H9 (cell line): Measurements from ENCODE around the gene ZMAT5. TPM values are rescaled to one million over a fixed set of nuclear protein-coding genes. Genes with fewer than 3 reads are reported as not detected.

Source experiments
- DNase-seq: peaks from one replicate; pipeline ENCODE4 v3.0.0-alpha.2; 2017
- H2AFZ ChIP-seq: one replicate; pipeline ENCODE4 v1.6.1; 2013; ENCODE audit warnings: mild to moderate bottlenecking, low read length, control low read depth, moderate library complexity
- H2AK5ac ChIP-seq: 2 replicates; pipeline ENCODE4 v1.6.1; 2013; ENCODE audit warnings: low read length, control low read depth, mixed read lengths; ENCODE audit not compliant: insufficient read length
- H2BK120ac ChIP-seq: one replicate; pipeline ENCODE4 v1.6.1; 2013; ENCODE audit warnings: low read depth, mild to moderate bottlenecking, low read length, control low read depth, inconsistent platforms; ENCODE audit not compliant: poor library complexity, severe bottlenecking
- H2BK12ac ChIP-seq: 2 replicates; pipeline ENCODE4 v1.6.1; 2013; ENCODE audit warnings: low read length, control low read depth, mixed read lengths, low read depth; ENCODE audit not compliant: insufficient read length
- H2BK15ac ChIP-seq: 2 replicates; pipeline ENCODE4 v1.6.1; 2013; ENCODE audit warnings: low read depth, low read length, control low read depth
- H2BK20ac ChIP-seq: one replicate; pipeline ENCODE4 v1.6.1; 2013; ENCODE audit warnings: low read depth, mild to moderate bottlenecking, low read length, control low read depth, inconsistent platforms; ENCODE audit not compliant: poor library complexity, severe bottlenecking
- H2BK5ac ChIP-seq: 2 replicates; pipeline ENCODE4 v1.6.1; 2013; ENCODE audit warnings: low read length, control low read depth, mixed read lengths; ENCODE audit not compliant: insufficient read length
- H3K14ac ChIP-seq: 2 replicates; pipeline ENCODE4 v1.6.1; 2013; ENCODE audit warnings: low read length, control low read depth; ENCODE audit not compliant: insufficient read depth
- H3K18ac ChIP-seq: 2 replicates; pipeline ENCODE4 v1.6.1; 2013; ENCODE audit warnings: low read depth, mild to moderate bottlenecking, mixed read lengths, low read length, control low read depth; ENCODE audit not compliant: insufficient read length
- H3K23ac ChIP-seq: 2 replicates; pipeline ENCODE4 v1.6.1; 2013; ENCODE audit warnings: low read length, control low read depth, mixed read lengths, low read depth; ENCODE audit not compliant: insufficient read length
- H3K23me2 ChIP-seq: 2 replicates; pipeline ENCODE4 v1.6.1; 2013; ENCODE audit warnings: low read depth, mild to moderate bottlenecking, mixed read lengths, low read length, control low read depth; ENCODE audit not compliant: insufficient read length, poor library complexity, severe bottlenecking
- H3K27ac ChIP-seq: 2 replicates; pipeline ENCODE4 v1.5.1; 2013; ENCODE audit warnings: low read length, control low read depth, mixed read lengths, low read depth; ENCODE audit not compliant: insufficient read length
- H3K27me3 ChIP-seq: 2 replicates; pipeline ENCODE4 v1.6.1; 2013; ENCODE audit warnings: low read length, control low read depth, inconsistent platforms; ENCODE audit not compliant: insufficient read depth
- H3K4ac ChIP-seq: 2 replicates; pipeline ENCODE4 v1.6.1; 2013; ENCODE audit warnings: low read depth, mild to moderate bottlenecking, control low read depth, inconsistent platforms, low read length, moderate library complexity
- H3K4me1 ChIP-seq: 2 replicates; pipeline ENCODE4 v1.6.1; 2013; ENCODE audit warnings: low read length, control low read depth, inconsistent platforms; ENCODE audit not compliant: insufficient read depth
- H3K4me2 ChIP-seq: 2 replicates; pipeline ENCODE4 v1.6.1; 2013; ENCODE audit warnings: low read length, control low read depth, mixed read lengths; ENCODE audit not compliant: insufficient read length, insufficient read depth
- H3K56ac ChIP-seq: 2 replicates; pipeline ENCODE4 v1.6.1; 2013; ENCODE audit warnings: low read depth, mild to moderate bottlenecking, mixed read lengths, low read length, control low read depth; ENCODE audit not compliant: insufficient read length
- H3K79me1 ChIP-seq: 2 replicates; pipeline ENCODE4 v1.6.1; 2013; ENCODE audit warnings: low read depth, mild to moderate bottlenecking, moderate library complexity, low read length, control low read depth, inconsistent platforms; ENCODE audit not compliant: insufficient read depth, poor library complexity, severe bottlenecking
- H3K79me2 ChIP-seq: 2 replicates; pipeline ENCODE4 v1.6.1; 2013; ENCODE audit warnings: low read length, control low read depth, inconsistent platforms; ENCODE audit not compliant: insufficient read depth
- H3K9ac ChIP-seq: 2 replicates; pipeline ENCODE4 v1.6.1; 2013; ENCODE audit warnings: low read length, control low read depth, mixed read lengths; ENCODE audit not compliant: insufficient read length; ENCODE audit errors: extremely low read depth
- H3K9me3 ChIP-seq: one replicate; pipeline ENCODE4 v1.6.1; 2013; ENCODE audit warnings: low read depth, low read length, inconsistent platforms; ENCODE audit not compliant: control insufficient read depth
- H3T11ph ChIP-seq: one replicate; pipeline ENCODE4 v1.6.1; 2013; ENCODE audit warnings: mild to moderate bottlenecking, low read length, control low read depth, inconsistent platforms
- H4K20me1 ChIP-seq: one replicate; pipeline ENCODE4 v1.6.1; 2013; ENCODE audit not compliant: control insufficient read depth, insufficient read length, insufficient read depth
- H4K5ac ChIP-seq: 2 replicates; pipeline ENCODE4 v1.6.1; 2013; ENCODE audit warnings: low read depth, mild to moderate bottlenecking, mixed read lengths, low read length, control low read depth; ENCODE audit not compliant: insufficient read length
- H4K8ac ChIP-seq: replicated peaks from 2 replicates; pipeline ENCODE4 v1.6.1; 2013; ENCODE audit warnings: low read length, control low read depth, mixed read lengths, low read depth; ENCODE audit not compliant: insufficient read length
- H4K91ac ChIP-seq: 2 replicates; pipeline ENCODE4 v1.6.1; 2013; ENCODE audit warnings: low read depth, mild to moderate bottlenecking, moderate library complexity, mixed read lengths, low read length, control low read depth; ENCODE audit not compliant: insufficient read length
- H3K27ac Mint-ChIP-seq, 3 experiments: 2 replicates in 2 of 3; 3 replicates in 1 of 3; pipeline ENCODE4 v1.8.0; 2020 to 2021; ENCODE audit warnings: mixed read lengths in 3 of 3, mild to moderate bottlenecking in 1 of 3, moderate library complexity in 1 of 3
- H3K27me3 Mint-ChIP-seq: 2 replicates; pipeline ENCODE4 v1.8.0; 2021; ENCODE audit warnings: low read depth, mild to moderate bottlenecking, moderate library complexity, mixed read lengths
- H3K36me3 Mint-ChIP-seq, 3 experiments: 2 replicates in 2 of 3; 3 replicates in 1 of 3; pipeline ENCODE4 v1.8.0; 2020 to 2021; ENCODE audit warnings: low read depth in 3 of 3, mixed read lengths in 3 of 3; ENCODE audit not compliant: insufficient read depth in 1 of 3
- H3K4me1 Mint-ChIP-seq, 2 experiments: 2 replicates each; pipeline ENCODE4 v1.8.0; 2020; ENCODE audit warnings: mixed read lengths in 2 of 2
- H3K4me3 Mint-ChIP-seq, 2 experiments: 2 replicates in 1 of 2; 3 replicates in 1 of 2; pipeline ENCODE4 v1.8.0; 2020 to 2021; ENCODE audit warnings: mild to moderate bottlenecking in 2 of 2, mixed read lengths in 2 of 2, moderate library complexity in 1 of 2
- H3K9me3 Mint-ChIP-seq, 2 experiments: 2 replicates in 1 of 2; 3 replicates in 1 of 2; pipeline ENCODE4 v1.8.0; 2020; ENCODE audit warnings: mild to moderate bottlenecking in 2 of 2, mixed read lengths in 2 of 2, moderate library complexity in 1 of 2
- CTCF ChIP-seq: fragments of 200-600 bp; sonication (generic); conservative IDR thresholded peaks from 3 replicates; pipeline ENCODE4 v1.8.0; 2021; ENCODE audit warnings: antibody characterized with exemption, mild to moderate bottlenecking
- WGBS: extraction: QIAGEN DNeasy Blood & Tissue Kit; methylation state at CpG from one replicate; pipeline ENCODE4 v1.1.7; 2013; ENCODE audit warnings: missing lambda C conversion rate, low lambda C conversion rate, mixed read lengths; ENCODE audit not compliant: insufficient read length; ENCODE audit errors: extremely low coverage; 5-methylcytosine and 5-hydroxymethylcytosine counted together
- total RNA-seq: library from RNA; stranded (reverse); gene quantifications from 2 replicates; pipeline ENCODE4 v1.2.1, GENCODE V29; 2021

ZMAT5 gene
- total RNA-seq, 1 experiment from 2014 or later: 13.9 TPM

GRCh38 chr22:29724843-29725242, 42.0 kb downstream of the ZMAT5 start:
- no peak overlapping the region for H3K4me2 ChIP-seq
- Mint-ChIP-seq H3K4me3 (no peak overlapping the region), H3K4me1 (peaks cover 11 to 14% of the 10 kb centered on the region in 2 experiments; a peak in 3 of 4 replicates), H3K27me3 (peaks cover 61% of the 10 kb centered on the region), H3K36me3 (no peaks in the 10 kb centered on the region; a peak in 1 of 7 replicates), H3K9me3 (no peaks in the 10 kb centered on the region; a peak in 1 of 5 replicates), H3K27ac (no peak overlapping the region)
- no peak overlapping the region for H2AK5ac ChIP-seq
- peaks cover 4% of the 10 kb centered on the region for H3K23me2 ChIP-seq
- no peak overlapping the region; the same call in 1 of the 2 replicates for H3K14ac ChIP-seq
- no peak overlapping the region for H3K27ac ChIP-seq
- H2BK5ac ChIP-seq: no peak overlapping the region
- no peak overlapping the region for H2BK12ac ChIP-seq
- H3K27me3 ChIP-seq: peaks cover 11% of the 10 kb centered on the region; the same call in 1 of the 2 replicates
- no peak overlapping the region for H3K4ac ChIP-seq
- H3K4me1 ChIP-seq: no peaks in the 10 kb centered on the region
- H3K18ac ChIP-seq: no peak overlapping the region
- no peaks in the 10 kb centered on the region for H3K9me3 ChIP-seq
- no peak overlapping the region for H2BK120ac ChIP-seq
- no peak overlapping the region for H3K23ac ChIP-seq
- TF ChIP-seq CTCF: no peak
- H2AFZ ChIP-seq: no peak overlapping the region
- H3K79me2 ChIP-seq: no peaks in the 10 kb centered on the region
- H3T11ph ChIP-seq: no peak overlapping the region
- no peaks in the 10 kb centered on the region for H4K20me1 ChIP-seq
- no peak overlapping the region for H2BK15ac ChIP-seq
- H3K9ac ChIP-seq: no peak overlapping the region
- H4K91ac ChIP-seq: no peak overlapping the region
- no peak overlapping the region for H2BK20ac ChIP-seq
- WGBS: no CpG with 5 or more reads among the region's 8 CpGs
- no peak for DNase-seq
- no peak overlapping the region for H4K5ac ChIP-seq
- no peak overlapping the region for H4K8ac ChIP-seq
- no peak overlapping the region for H3K56ac ChIP-seq
- H3K79me1 ChIP-seq: no peaks in the 10 kb centered on the region
